NB4 (cell line): Measurements from ENCODE around the gene PDCD6IP.
"Not testable (repeated sequence)": the region's sequence is repeated elsewhere in the genome, so short reads cannot be mapped to it uniquely, and the experiment has no call there.

Source experiments
- CTCF ChIP-seq: IDR thresholded peaks from one replicate; pipeline ENCODE4 v1.5.1; 2012; ENCODE audit warnings: low read depth, low read length
- MAX ChIP-seq: IDR thresholded peaks from 2 replicates; pipeline ENCODE4 v1.6.1; 2011; ENCODE audit warnings: low read depth, low read length
- POLR2A ChIP-seq: IDR thresholded peaks from 2 replicates; pipeline ENCODE4 v1.6.1; 2011; ENCODE audit warnings: mild to moderate bottlenecking; ENCODE audit not compliant: insufficient read length; ENCODE audit errors: extremely low read depth

- TF ChIP-seq CTCF, POLR2A, MAX: not testable (repeated sequence)
Observed at GRCh38 chr3:33857701-33858100, 59.3 kb downstream of the PDCD6IP start.
